Pancreas (tissue), 10 donors: Measurements from ENCODE around the gene GMPPB. TPM values are rescaled to one million over a fixed set of nuclear protein-coding genes. Genes with fewer than 3 reads are reported as not detected.

Experiments used
- ATAC-seq, 4 donors: fragments of 200-7000 bp; cut with Tn5 transposase; one replicate each; pipeline versions ENCODE4 v1.8.0 to v1.9.1; 2020; ENCODE audit warnings: mild to moderate bottlenecking in 4 of 4, moderate library complexity in 4 of 4
- DNase-seq, 6 donors: peaks; one replicate each; pipeline ENCODE4 v3.0.0-alpha.2; 2020
- FAIRE-seq: peaks from 2 replicates; lab custom pipeline; 2012; peaks lifted over from hg19 to GRCh38; lab: Jason Lieb, UNC
- H3K27ac ChIP-seq, 4 donors: fragments of 200-600 bp; sonication (generic); 1 replicate in 3 of 4; 2 replicates in 1 of 4; pipeline versions ENCODE4 v1.5.0 to v1.8.0; 2020
- H3K27me3 ChIP-seq, 4 donors: fragments of 200-600 bp; one replicate each; pipeline ENCODE4 v1.8.0; 2021
- H3K36me3 ChIP-seq, 3 donors: fragments of 200-600 bp; sonication (generic) in 1 of 3; one replicate each; pipeline versions ENCODE4 v1.5.0 to v1.8.0; 2020 to 2021
- H3K4me1 ChIP-seq, 3 donors: fragments of 200-600 bp; one replicate each; pipeline ENCODE4 v1.8.0; 2021
- H3K4me3 ChIP-seq, 4 donors: fragments of 200-600 bp; sonication (generic) in 2 of 4; one replicate each; pipeline versions ENCODE4 v1.5.0 to v1.8.0; 2020 to 2021
- H3K9me3 ChIP-seq, 4 donors: fragments of 200-600 bp; one replicate each; pipeline ENCODE4 v1.8.0; 2021
- WGBS, 2 donors: extraction: QIAGEN DNeasy Blood & Tissue Kit; methylation state at CpG; one replicate each; pipeline ENCODE4 v1.1.7; 2013; 5-methylcytosine and 5-hydroxymethylcytosine counted together
- intact Hi-C, 3 donors: fragments of 100-400 bp; cut with DNase I; formaldehyde crosslinking; loops; one replicate each; pipeline versions ENCODE4 v1.11.1 to v1.14.2; 2022
- polyA plus RNA-seq, 2 donors: library from polyadenylated mRNA; stranded (reverse); fragments of 200-250 nt; gene quantifications; one replicate each; pipeline ENCODE4 v1.2.3, GENCODE V29; 2013
- total RNA-seq, 6 donors: library from RNA; stranded (reverse); fragmentation: NEBNext Ultra II Directional in 4 of 6; extraction: Animal tissue kit (Norgen Biotek cat#: 25700) in 4 of 6; gene quantifications; one replicate each; pipeline versions ENCODE4 v1.2.1 to v1.2.4, GENCODE V29; 2021 to 2023
- TF ChIP-seq, protein P1 (sequence below), 4 donors: fragments of 200-600 bp; sonication (generic) in 3 of 4; IDR thresholded peaks; one replicate each; pipeline versions ENCODE4 v1.5.0 to v1.8.0; 2021; ENCODE audit warnings: antibody characterized with exemption in 4 of 4
- donor health status: healthy with polysubstance abuse.
- donor health status: DM: no; HTN: no; CAD: no; lungs with moderate emphysema.
- donor health status: DM: no; HTN: no; CAD: no.
- donor health status: control.
- donor health status: control.
- donor health status: Bipolar disorder and iron deficiency.
- donor health status: DM: yes; HTN: yes; CAD: no.
- donor health status: DM: no; HTN: no; CAD: no.
- donor health status: DM: no; HTN: no; CAD: no.
- donor health status: DM: yes; HTN: yes; CAD: no.

Gene GMPPB
- total and polyA plus RNA-seq, 8 donors, result 22.4 to 46.7 (median 34.5) TPM

DNA sequence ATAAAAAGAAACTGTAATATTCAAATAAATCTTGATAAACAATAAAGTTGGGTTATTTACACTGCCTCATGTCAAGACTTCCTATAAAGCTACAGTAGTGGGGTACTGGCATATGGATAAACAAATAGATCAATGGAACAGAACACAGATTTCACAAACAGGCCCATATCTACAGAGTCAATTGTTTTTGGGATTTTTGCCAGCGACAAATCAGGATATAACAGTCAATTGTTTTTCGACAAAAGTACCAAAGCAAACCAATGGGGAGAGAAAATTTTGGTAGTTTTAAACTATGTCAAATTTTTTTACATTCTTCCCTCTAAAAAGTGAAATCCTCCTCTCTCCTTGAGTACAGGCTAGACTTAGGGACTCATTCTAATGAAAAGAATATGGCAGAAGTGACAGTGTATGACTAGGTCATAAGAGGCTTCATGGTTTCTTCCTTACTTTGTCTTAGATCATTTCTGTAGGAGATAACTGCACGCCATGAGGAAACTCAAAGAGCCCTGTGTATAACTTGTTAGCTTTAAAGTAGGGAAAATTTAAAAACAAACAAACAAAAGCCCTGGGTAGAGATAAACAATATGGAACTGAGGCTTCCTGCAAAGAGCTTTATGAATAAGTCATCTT, 45.6 kb upstream of the GMPPB start:
- H3K27ac ChIP-seq, result no peak overlapping the region
- FAIRE-seq (no peak), DNase-seq (no peak), ATAC-seq (peak in 3 of 4 donors; percentile 18 to 40 (median 23))
- TF ChIP-seq, protein P1, sequence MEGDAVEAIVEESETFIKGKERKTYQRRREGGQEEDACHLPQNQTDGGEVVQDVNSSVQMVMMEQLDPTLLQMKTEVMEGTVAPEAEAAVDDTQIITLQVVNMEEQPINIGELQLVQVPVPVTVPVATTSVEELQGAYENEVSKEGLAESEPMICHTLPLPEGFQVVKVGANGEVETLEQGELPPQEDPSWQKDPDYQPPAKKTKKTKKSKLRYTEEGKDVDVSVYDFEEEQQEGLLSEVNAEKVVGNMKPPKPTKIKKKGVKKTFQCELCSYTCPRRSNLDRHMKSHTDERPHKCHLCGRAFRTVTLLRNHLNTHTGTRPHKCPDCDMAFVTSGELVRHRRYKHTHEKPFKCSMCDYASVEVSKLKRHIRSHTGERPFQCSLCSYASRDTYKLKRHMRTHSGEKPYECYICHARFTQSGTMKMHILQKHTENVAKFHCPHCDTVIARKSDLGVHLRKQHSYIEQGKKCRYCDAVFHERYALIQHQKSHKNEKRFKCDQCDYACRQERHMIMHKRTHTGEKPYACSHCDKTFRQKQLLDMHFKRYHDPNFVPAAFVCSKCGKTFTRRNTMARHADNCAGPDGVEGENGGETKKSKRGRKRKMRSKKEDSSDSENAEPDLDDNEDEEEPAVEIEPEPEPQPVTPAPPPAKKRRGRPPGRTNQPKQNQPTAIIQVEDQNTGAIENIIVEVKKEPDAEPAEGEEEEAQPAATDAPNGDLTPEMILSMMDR (IDR thresholded peaks at IDR 0.05), result no peak
- H3K9me3 ChIP-seq, result no peaks in the 10 kb centered on the region
- WGBS, 2 donors, result 40 to 41% methylated on average over 3 of the region's 3 CpGs
- no peak overlapping the region for H3K4me3 ChIP-seq
- intact Hi-C loops, result no loop called here
- H3K36me3 ChIP-seq, result no peaks in the 10 kb centered on the region
- H3K4me1 ChIP-seq, result peaks cover 2 to 7% (median 4%) of the 10 kb centered on the region in 3 donors
- no peaks in the 10 kb centered on the region for H3K27me3 ChIP-seq

DNA sequence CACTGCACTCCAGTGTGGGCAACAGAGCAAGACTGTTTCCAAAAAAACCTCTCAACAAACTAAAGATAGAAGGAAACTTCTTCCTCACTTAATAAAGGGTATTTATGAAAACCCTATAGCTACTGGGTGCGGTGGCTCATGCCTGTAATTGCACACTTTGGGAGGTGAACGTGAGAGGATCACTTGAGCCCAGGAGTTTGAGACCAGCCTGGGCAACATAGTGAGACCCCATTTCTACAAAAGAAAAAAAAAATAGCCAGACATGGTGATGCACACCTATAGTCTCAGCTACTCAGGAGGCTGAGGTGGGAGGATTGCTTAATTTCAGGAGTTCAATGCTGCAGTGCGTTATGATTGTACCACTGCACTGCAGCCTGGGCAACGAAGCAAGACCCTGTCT, 40.2 kb upstream of the GMPPB start:
- 97 to 98% methylated on average over 4 of the region's 4 CpGs for WGBS, 2 donors
- H3K27me3 ChIP-seq, result no peaks in the 10 kb centered on the region
- no peak for ATAC-seq

DNA sequence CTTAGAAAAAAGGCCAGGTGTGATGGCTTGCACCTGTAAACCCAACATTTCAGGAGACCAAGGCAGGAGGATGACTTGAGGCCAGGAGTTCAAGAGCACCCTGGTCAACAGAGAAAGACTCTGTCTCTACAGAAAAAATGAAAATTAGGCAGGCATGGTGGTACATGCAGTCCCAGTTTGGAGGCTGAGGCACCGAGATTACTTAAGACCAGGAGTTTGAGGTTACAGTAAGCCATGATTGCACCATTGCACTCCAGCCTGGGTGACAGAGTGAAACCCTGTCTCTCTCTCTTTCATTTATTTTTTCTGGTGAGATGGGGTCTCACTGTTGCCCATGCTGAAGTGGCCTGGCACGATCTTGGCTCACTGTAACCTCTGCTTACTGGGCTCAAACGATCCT, 37.9 kb upstream of the GMPPB start:
- 84 to 93% methylated on average over 3 of the region's 3 CpGs for WGBS, 2 donors
- Histone ChIP-seq H3K9me3 (no peaks in the 10 kb centered on the region), H3K27ac (no peak overlapping the region)

More for the DNA sequence above, 40.2 kb upstream of the GMPPB start:
- TF ChIP-seq, protein P1 (IDR thresholded peaks at IDR 0.05), result no peak
- no peak overlapping the region for H3K4me3 ChIP-seq
- DNase-seq, result no peak
- no peak for FAIRE-seq
- intact Hi-C loops, result no loop called here
- no peaks in the 10 kb centered on the region for H3K9me3 ChIP-seq
- H3K27ac ChIP-seq, result no peak overlapping the region
- H3K4me1 ChIP-seq, result peaks cover 0 to 3% (median 1%) of the 10 kb centered on the region in 3 donors
- H3K36me3 ChIP-seq, result no peaks in the 10 kb centered on the region

DNA sequence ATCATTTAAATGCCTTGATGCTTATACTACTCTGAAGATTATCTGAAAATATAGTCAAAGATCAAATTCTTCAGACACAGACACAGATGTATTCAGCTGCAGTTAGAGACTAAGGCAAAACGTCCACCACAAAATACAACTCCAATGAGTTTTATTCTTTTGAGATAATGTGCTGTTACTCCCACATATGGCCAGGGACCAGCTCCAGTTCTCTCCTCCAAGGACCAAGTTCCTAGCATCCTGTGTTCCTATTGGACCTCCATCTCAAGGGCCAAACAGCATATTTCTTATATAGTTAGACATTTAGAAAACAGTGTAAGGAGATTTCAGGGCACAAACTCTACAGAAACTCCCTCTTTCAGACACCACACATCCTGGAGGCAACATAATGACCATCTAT, 35.5 kb upstream of the GMPPB start:
- TF ChIP-seq, protein P1 (IDR thresholded peaks at IDR 0.05), result no peak
- DNase-seq, result no peak
- H3K4me3 ChIP-seq, result no peak overlapping the region
- no peak for ATAC-seq
- H3K36me3 ChIP-seq, result no peaks in the 10 kb centered on the region
- H3K4me1 ChIP-seq, result peaks cover 4 to 5% (median 4%) of the 10 kb centered on the region in 3 donors
- WGBS, 2 donors, result 29 to 66% methylated on average over 1 of the region's 1 CpG
- no peak overlapping the region for H3K27ac ChIP-seq
- H3K27me3 ChIP-seq, result no peaks in the 10 kb centered on the region
- H3K9me3 ChIP-seq, result no peaks in the 10 kb centered on the region
- intact Hi-C loops, result no loop called here
- no peak for FAIRE-seq

More for the DNA sequence above, 37.9 kb upstream of the GMPPB start:
- Histone ChIP-seq H3K36me3 (no peaks in the 10 kb centered on the region), H3K27me3 (no peaks in the 10 kb centered on the region), H3K4me3 (no peak overlapping the region), H3K4me1 (no peaks in the 10 kb centered on the region)
- FAIRE-seq (no peak), ATAC-seq (no peak), DNase-seq (no peak)
- intact Hi-C loops, result no loop called here
- TF ChIP-seq, protein P1 (IDR thresholded peaks at IDR 0.05), result no peak

DNA sequence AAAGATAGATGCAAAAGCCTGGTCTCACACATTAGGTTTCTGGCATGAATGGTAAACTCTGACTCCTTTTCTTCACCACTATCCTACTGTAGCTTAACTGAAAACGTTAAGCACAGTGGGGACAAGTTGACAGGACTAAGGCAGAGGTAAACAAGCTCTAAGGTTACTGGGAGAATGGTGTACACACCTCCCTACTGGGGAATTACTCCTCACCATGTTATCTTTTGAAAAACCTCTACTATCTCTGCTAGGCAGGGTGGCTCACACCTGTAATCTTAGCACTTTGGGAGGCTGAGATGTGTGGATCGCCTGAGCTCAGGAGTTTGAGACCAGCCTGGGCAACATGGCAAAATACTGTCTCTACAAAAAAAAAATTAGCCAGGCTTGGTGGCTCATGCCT, 33.4 kb upstream of the GMPPB start:
- no peak for FAIRE-seq
- no peak for DNase-seq
- H3K27ac ChIP-seq, result no peak overlapping the region
- H3K36me3 ChIP-seq, result no peaks in the 10 kb centered on the region
- H3K27me3 ChIP-seq, result no peaks in the 10 kb centered on the region
- no peak overlapping the region for H3K4me3 ChIP-seq
- peaks cover 4 to 10% (median 5%) of the 10 kb centered on the region in 3 donors for H3K4me1 ChIP-seq
- intact Hi-C loops, result no loop called here
- no peak for ATAC-seq
- no peaks in the 10 kb centered on the region for H3K9me3 ChIP-seq
- WGBS, 2 donors, result 55 to 65% methylated on average over 2 of the region's 2 CpGs
- TF ChIP-seq, protein P1 (IDR thresholded peaks at IDR 0.05), result no peak
